NOMO-1 (cell line): ENCODE measurements around the gene CHMP1B.

Experiments used
- DNase-seq, 2 experiments: peaks; one replicate each; lab custom pipeline; 2025; ENCODE audit not compliant: unreplicated experiment in 2 of 2; lab: John Stamatoyannopoulos, UW

CHMP1B gene

GRCh38 chr18:11901826-11902438, 50.7 kb downstream of the CHMP1B start:
- DNase-seq, result no peak

- no peak for DNase-seq
Observed at GRCh38 chr18:11902522-11903292, 51.5 kb downstream of the CHMP1B start.
